GM23248 (cell line): Measurements from ENCODE around the gene NEDD4L.

Experiments used
- EZH2 ChIP-seq: fragments of 200-600 bp; sonication (generic); IDR thresholded peaks from 2 replicates; pipeline ENCODE4 v1.6.1; 2018; ENCODE audit warnings: antibody characterized with exemption, mild to moderate bottlenecking; ENCODE audit not compliant: insufficient read depth, poor library complexity, severe bottlenecking
- EZH2phosphoT487 ChIP-seq: fragments of 200-600 bp; sonication (generic); IDR thresholded peaks from 2 replicates; pipeline ENCODE4 v1.6.1; 2018; ENCODE audit warnings: antibody characterized with exemption, moderate library complexity, mild to moderate bottlenecking, low read depth; ENCODE audit not compliant: insufficient read depth

DNA sequence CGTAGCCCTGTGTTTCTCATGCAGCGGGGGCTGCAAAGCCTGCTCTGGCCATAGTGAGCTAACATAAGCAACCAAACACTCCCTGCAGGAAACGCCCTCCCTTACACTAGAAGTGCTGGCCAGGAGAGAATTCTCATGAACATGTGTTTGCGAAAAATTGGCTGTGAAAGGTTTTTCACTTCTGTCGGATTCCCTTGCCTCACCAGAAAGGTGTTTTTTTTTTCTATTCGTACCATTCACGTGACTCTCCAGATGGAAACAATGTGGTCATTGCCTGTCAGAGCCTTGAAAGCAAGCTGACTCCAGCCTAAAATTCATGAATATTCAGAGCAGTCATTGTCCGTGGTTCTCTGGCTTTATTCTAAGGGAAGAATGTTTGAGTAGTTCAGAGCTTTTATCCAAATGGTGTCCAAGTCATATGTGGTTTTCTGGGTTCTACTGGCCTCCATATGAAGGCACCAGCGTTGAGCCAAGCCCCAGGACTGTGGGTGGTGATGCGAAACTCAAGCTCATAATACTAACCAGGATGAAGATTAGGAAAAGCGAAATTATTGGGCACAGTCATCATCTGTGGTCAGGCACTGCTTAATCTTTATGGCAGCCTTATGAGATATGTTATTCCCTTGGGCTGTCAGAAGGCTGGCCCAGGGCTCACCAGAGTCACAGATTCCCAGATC lies 348.4 kb downstream of the NEDD4L start:
- no peak for TF ChIP-seq EZH2phosphoT487
- no peak for TF ChIP-seq EZH2
